Fibroblast of lung (primary cell): ENCODE data around the gene BAZ1A.
A peak's percentile ranks its signal among the peaks of the same experiment; 100 is the strongest.

Experiments used
- EZH2 ChIP-seq: IDR thresholded peaks from 2 replicates; pipeline ENCODE4 v1.5.1; 2012; ENCODE audit warnings: low read length, control low read depth, mild to moderate bottlenecking; ENCODE audit errors: missing control alignments
- TF ChIP-seq, protein P1 (sequence below), 2 donors: IDR thresholded peaks in 1 of 2; conservative IDR thresholded peaks in 1 of 2; 1 replicate in 1 of 2; 2 replicates in 1 of 2; pipeline ENCODE4 v1.5.1; 2011 to 2012; ENCODE audit warnings: low read length in 2 of 2, control low read depth in 1 of 2, inconsistent platforms in 1 of 2, low read depth in 1 of 2, mild to moderate bottlenecking in 1 of 2

DNA sequence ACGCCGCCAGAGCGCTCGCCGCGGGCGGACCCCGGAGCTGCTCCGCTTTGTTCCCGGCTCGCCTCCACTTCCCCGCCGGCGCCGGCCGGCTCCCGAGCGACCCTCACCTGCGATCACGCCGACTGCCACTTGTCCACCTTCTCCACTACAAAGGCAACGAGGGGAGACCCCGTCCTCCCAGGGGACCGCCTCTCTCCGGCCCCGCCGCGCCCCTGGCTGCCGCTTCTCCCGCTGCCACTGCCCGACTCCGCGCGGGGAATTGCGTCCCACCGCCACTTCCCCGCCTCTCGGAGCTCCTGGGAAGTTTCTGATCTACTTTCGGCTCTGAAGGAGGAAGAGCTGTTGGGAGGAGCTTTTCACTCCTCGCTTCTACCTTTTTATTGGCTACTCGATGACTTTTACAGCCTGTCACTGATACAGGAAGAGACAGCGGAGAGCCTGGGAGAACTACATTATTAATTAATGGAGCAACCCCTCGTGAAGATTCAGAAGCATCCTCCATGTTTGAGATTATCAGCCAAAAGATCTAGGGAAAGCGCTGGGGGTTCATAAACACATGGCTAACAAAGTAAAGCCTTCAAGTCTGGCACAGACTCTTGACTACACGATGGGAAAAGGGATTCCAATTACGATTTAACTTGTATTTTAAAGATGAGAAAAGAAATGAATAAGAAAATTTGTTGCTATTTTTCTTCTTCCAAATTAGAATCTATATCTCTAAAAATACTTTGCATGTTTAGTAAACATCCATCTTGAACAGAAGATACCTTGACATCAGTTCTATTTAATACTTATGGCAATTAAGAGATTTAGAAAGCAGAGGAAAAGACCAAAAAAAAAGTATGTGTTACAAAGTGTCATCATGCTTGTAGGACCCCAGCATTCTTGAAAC, at the start of gene BAZ1A:
- no peak for TF ChIP-seq EZH2
- TF ChIP-seq, protein P1, sequence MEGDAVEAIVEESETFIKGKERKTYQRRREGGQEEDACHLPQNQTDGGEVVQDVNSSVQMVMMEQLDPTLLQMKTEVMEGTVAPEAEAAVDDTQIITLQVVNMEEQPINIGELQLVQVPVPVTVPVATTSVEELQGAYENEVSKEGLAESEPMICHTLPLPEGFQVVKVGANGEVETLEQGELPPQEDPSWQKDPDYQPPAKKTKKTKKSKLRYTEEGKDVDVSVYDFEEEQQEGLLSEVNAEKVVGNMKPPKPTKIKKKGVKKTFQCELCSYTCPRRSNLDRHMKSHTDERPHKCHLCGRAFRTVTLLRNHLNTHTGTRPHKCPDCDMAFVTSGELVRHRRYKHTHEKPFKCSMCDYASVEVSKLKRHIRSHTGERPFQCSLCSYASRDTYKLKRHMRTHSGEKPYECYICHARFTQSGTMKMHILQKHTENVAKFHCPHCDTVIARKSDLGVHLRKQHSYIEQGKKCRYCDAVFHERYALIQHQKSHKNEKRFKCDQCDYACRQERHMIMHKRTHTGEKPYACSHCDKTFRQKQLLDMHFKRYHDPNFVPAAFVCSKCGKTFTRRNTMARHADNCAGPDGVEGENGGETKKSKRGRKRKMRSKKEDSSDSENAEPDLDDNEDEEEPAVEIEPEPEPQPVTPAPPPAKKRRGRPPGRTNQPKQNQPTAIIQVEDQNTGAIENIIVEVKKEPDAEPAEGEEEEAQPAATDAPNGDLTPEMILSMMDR (conservative IDR thresholded peaks at IDR 0.05 in 1 of 2, IDR thresholded peaks at IDR 0.05 in 1 of 2; ENCODE audit: low read depth in 1 of 2, low read length in 2 of 2): peak in 1 of 2 donors; percentile 23
